CD4-positive, alpha-beta T cell (primary cell): Measurements from ENCODE around the gene TDRD9. TPM values are rescaled to one million over a fixed set of nuclear protein-coding genes. Genes with fewer than 3 reads are reported as not detected.
A peak's percentile ranks its signal among the peaks of the same experiment; 100 is the strongest.

ENCODE experiments used
- ATAC-seq: fragments of 200-7000 bp; cut with Tn5 transposase; one replicate; pipeline ENCODE4 v1.10.0; 2022; ENCODE audit warnings: mild to moderate bottlenecking; ENCODE audit not compliant: poor library complexity
- CTCF ChIA-PET: fragments of 350-600 bp; sonication (Branson Sonifier 250); formaldehyde crosslinking; loops from one replicate; lab custom pipeline; 2021; ENCODE audit warnings: antibody characterized with exemption, inconsistent platforms; lab: Charles Lee
- POLR2A ChIA-PET: fragments of 350-600 bp; sonication (Branson Sonifier 250); formaldehyde crosslinking; loops from one replicate; lab custom pipeline; 2021; ENCODE audit warnings: antibody characterized with exemption, inconsistent platforms; lab: Charles Lee
- DNase-seq, 14 experiments: peaks; one replicate each; pipeline ENCODE4 v3.0.0-alpha.2; 2013 to 2020; ENCODE audit warnings: mixed read lengths in 2 of 14
- H3K27ac ChIP-seq, 2 donors: one replicate each; pipeline versions ENCODE4 v1.5.1 to v1.7.0; 2013; ENCODE audit warnings: low read length in 2 of 2, low read depth in 1 of 2, mild to moderate bottlenecking in 1 of 2
- H3K27me3 ChIP-seq, 2 experiments: 1 replicate in 1 of 2; 2 replicates in 1 of 2; pipeline versions ENCODE4 v1.6.1 to v1.7.0; 2013; ENCODE audit warnings: low read length in 2 of 2, control low read depth in 1 of 2, mild to moderate bottlenecking in 1 of 2, moderate library complexity in 1 of 2; ENCODE audit not compliant: insufficient read depth in 2 of 2, control insufficient read depth in 1 of 2
- H3K36me3 ChIP-seq: one replicate; pipeline ENCODE4 v1.6.1; 2013; ENCODE audit warnings: low read length, control low read depth; ENCODE audit not compliant: insufficient read depth
- H3K4me1 ChIP-seq: one replicate; pipeline ENCODE4 v1.6.1; 2013; ENCODE audit warnings: low read length, control low read depth; ENCODE audit not compliant: insufficient read depth
- H3K4me3 ChIP-seq: one replicate; pipeline ENCODE4 v1.5.1; 2013; ENCODE audit warnings: mild to moderate bottlenecking, low read length, moderate library complexity
- H3K9me3 ChIP-seq, 2 experiments: 1 replicate in 1 of 2; 2 replicates in 1 of 2; pipeline versions ENCODE4 v1.6.1 to v1.7.0; 2013; ENCODE audit warnings: low read length in 2 of 2, mild to moderate bottlenecking in 2 of 2, control low read depth in 1 of 2, moderate library complexity in 1 of 2; ENCODE audit not compliant: control insufficient read depth in 1 of 2, insufficient read depth in 1 of 2
- H3K27ac Mint-ChIP-seq: one replicate; pipeline ENCODE4 v1.8.0; 2020; ENCODE audit warnings: mixed read lengths
- H3K27me3 Mint-ChIP-seq: one replicate; pipeline ENCODE4 v1.8.0; 2021; ENCODE audit warnings: mixed read lengths
- H3K36me3 Mint-ChIP-seq: one replicate; pipeline ENCODE4 v1.8.0; 2021; ENCODE audit warnings: low read depth, mixed read lengths
- H3K4me1 Mint-ChIP-seq: one replicate; pipeline ENCODE4 v1.8.0; 2021; ENCODE audit warnings: low read depth, mixed read lengths
- H3K4me3 Mint-ChIP-seq: one replicate; pipeline ENCODE4 v1.8.0; 2020; ENCODE audit warnings: mild to moderate bottlenecking, mixed read lengths
- H3K9me3 Mint-ChIP-seq: one replicate; pipeline ENCODE4 v1.8.0; 2020; ENCODE audit warnings: mixed read lengths
- CTCF ChIP-seq: fragments of 200-600 bp; IDR thresholded peaks from one replicate; pipeline ENCODE4 v1.8.0; 2022; ENCODE audit warnings: antibody characterized with exemption, mild to moderate bottlenecking
- intact Hi-C, 2 experiments: fragments of 100-400 bp; cut with DNase I in 1 of 2; cut with micrococcal nuclease in 1 of 2; formaldehyde crosslinking; loops; one replicate each; pipeline versions ENCODE4 v1.15.1 to v1.9.0; 2023 to 2025; cut with DNase I, micrococcal nuclease
- total RNA-seq, 174 experiments: library from RNA in 2 of 174; stranded (reverse) in 2 of 174; gene quantifications; one replicate each; pipeline ENCODE4 v1.2.3 and lab custom pipeline; 2021 to 2026

Gene TDRD9
- total RNA-seq, 2 experiments from 2014 or later: 0.17 to 0.27 TPM

GRCh38 chr14:104080376-104081260 is 152.4 kb downstream of the TDRD9 start:
- Mint-ChIP-seq H3K27ac (no peak overlapping the region), H3K36me3 (no peaks in the 10 kb centered on the region), H3K9me3 (no peaks in the 10 kb centered on the region), H3K4me3 (no peak overlapping the region), H3K27me3 (peaks cover 22% of the 10 kb centered on the region), H3K4me1 (peaks cover 20% of the 10 kb centered on the region)
- TF ChIP-seq CTCF: no peak
- Histone ChIP-seq H3K4me3 (no peak overlapping the region), H3K27ac (no peak overlapping the region), H3K27me3 (peaks cover under 1 to 3% of the 10 kb centered on the region in 2 experiments), H3K4me1 (peaks cover 20% of the 10 kb centered on the region), H3K36me3 (no peaks in the 10 kb centered on the region), H3K9me3 (peaks cover 0 to 6% of the 10 kb centered on the region in 2 experiments)
- DNase-seq (peak in 1 of 14 experiments; percentile 9), ATAC-seq (no peak)
- intact Hi-C loops: no loop called here
- CTCF ChIA-PET: no interaction called here
- POLR2A ChIA-PET: no interaction called here

DNA sequence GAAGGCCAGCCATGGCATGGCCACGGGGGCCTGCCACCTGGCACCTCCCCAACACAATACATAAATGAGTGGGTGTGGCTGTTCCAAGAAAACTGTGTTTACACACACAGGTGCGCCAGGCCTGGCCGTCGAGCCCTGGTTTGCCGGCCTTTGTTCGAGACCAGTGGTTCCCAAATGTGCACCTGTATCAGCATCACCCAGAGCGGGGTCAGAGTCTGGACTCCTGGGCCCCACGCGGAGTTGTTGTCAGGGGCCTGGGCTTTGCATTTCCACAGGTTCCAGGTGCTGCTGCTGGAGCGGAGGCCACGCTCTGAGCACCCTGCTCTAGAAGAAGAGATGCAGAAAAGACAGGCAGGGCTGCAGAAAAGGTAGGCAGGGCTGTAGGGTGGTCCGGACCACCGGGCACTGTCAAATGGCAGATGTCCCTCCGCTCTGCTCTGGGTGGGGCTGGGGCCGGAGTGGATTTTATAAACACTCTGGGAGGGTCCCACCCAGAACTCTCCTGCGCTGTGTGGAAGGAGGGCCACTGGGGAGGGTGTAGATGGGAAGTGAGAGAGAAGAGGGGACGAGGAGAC is 153.1 kb downstream of the TDRD9 start:
- TF ChIP-seq CTCF: no peak

DNA sequence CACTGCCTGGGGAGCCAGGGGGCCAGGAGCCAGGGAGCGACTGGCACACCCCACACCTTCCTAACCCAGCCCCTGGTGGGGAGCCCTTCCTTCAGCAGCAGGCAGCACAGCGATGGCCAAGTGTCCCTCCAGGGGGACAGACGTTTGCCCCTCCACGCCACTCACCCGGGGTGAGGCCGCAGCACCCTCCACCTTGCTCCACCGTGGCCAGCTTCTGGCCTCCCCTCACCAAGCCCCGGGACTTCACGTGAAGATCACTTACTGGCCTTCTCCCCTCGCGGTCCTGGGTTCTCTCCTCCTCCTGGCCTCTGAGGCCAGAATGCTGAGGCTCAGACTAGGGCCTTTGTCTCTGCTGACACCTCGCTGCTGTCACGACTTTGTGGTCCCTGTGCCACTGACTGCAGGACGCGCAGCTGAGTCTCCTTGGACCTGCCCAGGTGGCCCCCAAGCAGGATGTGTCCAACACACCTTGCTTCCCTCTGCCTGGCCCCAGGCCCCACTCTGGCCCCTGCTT is 153.8 kb downstream of the TDRD9 start:
- no peaks in the 10 kb centered on the region for H3K36me3 Mint-ChIP-seq
- H3K27ac Mint-ChIP-seq: no peak overlapping the region
- H3K27ac ChIP-seq: no peak overlapping the region
- peak in 2 of 14 experiments; percentile 10 to 28 for DNase-seq
- H3K27me3 ChIP-seq: peaks cover 8 to 13% of the 10 kb centered on the region in 2 experiments
- H3K36me3 ChIP-seq: no peaks in the 10 kb centered on the region
- H3K4me3 ChIP-seq: no peak overlapping the region
- no peak for ATAC-seq
- POLR2A ChIA-PET: no interaction called here
- no peak overlapping the region for H3K4me3 Mint-ChIP-seq
- TF ChIP-seq CTCF: no peak
- H3K27me3 Mint-ChIP-seq: peaks cover 25% of the 10 kb centered on the region
- peaks cover 0 to 10% of the 10 kb centered on the region in 2 experiments for H3K9me3 ChIP-seq
- H3K9me3 Mint-ChIP-seq: no peaks in the 10 kb centered on the region
- intact Hi-C loops: no loop called here
- peaks cover 21% of the 10 kb centered on the region for H3K4me1 ChIP-seq
- CTCF ChIA-PET: no interaction called here
- H3K4me1 Mint-ChIP-seq: peaks cover 13% of the 10 kb centered on the region

More for the DNA sequence above, 153.1 kb downstream of the TDRD9 start:
- Mint-ChIP-seq H3K9me3 (no peaks in the 10 kb centered on the region), H3K36me3 (no peaks in the 10 kb centered on the region), H3K27ac (no peak overlapping the region), H3K4me1 (peaks cover 19% of the 10 kb centered on the region), H3K4me3 (no peak overlapping the region), H3K27me3 (peaks cover 22% of the 10 kb centered on the region)
- ChIA-PET CTCF (no interaction called here), POLR2A (no interaction called here)
- H3K27ac ChIP-seq: no peak overlapping the region
- H3K9me3 ChIP-seq: peaks cover 0 to 10% of the 10 kb centered on the region in 2 experiments
- H3K36me3 ChIP-seq: no peaks in the 10 kb centered on the region
- H3K4me3 ChIP-seq: no peak overlapping the region
- H3K27me3 ChIP-seq: peaks cover 5 to 10% of the 10 kb centered on the region in 2 experiments
- peak in 1 of 14 experiments; percentile 11 for DNase-seq
- intact Hi-C loops: no loop called here
- peaks cover 25% of the 10 kb centered on the region for H3K4me1 ChIP-seq
- ATAC-seq: no peak
